HG03039 (cell line): ENCODE measurements around the gene ORAI3.

Source experiments
- ATAC-seq: cut with Tn5 transposase; IDR thresholded peaks from one replicate; pipeline ENCODE4 v1.9.1; 2021; ENCODE audit warnings: mild to moderate bottlenecking, moderate library complexity; ENCODE audit not compliant: unreplicated experiment

Gene ORAI3

GRCh38 chr16:30948667-30949649, at the start of gene ORAI3:
Gene ORAI3 (plus strand): TSS chr16:30949068. CDS start chr16:30949290, 222 bp downstream.
- peak; percentile 43 for ATAC-seq

GRCh38 chr16:30899794-30900193, 49.1 kb upstream of the ORAI3 start:
- no peak for ATAC-seq

GRCh38 chr16:30900588-30900987, 48.3 kb upstream of the ORAI3 start:
- ATAC-seq = no peak

- ATAC-seq = no peak
Measured at GRCh38 chr16:30901201-30902028, 47.5 kb upstream of the ORAI3 start.

GRCh38 chr16:30902029-30902972, 46.6 kb upstream of the ORAI3 start:
- ATAC-seq = peak; percentile 52

GRCh38 chr16:30903002-30903401, 45.9 kb upstream of the ORAI3 start:
- ATAC-seq = no peak

GRCh38 chr16:30903596-30903995, 45.3 kb upstream of the ORAI3 start:
- no peak for ATAC-seq

- no peak for ATAC-seq
Measured at GRCh38 chr16:30904114-30904780, 44.6 kb upstream of the ORAI3 start.

GRCh38 chr16:30907064-30907463, 41.8 kb upstream of the ORAI3 start:
- no peak for ATAC-seq

- ATAC-seq = no peak
Measured at GRCh38 chr16:30910427-30911029, 38.3 kb upstream of the ORAI3 start.

GRCh38 chr16:30912794-30913412, 36.0 kb upstream of the ORAI3 start:
- no peak for ATAC-seq

GRCh38 chr16:30914830-30915229, 34.0 kb upstream of the ORAI3 start:
- ATAC-seq = no peak

GRCh38 chr16:30918614-30919013, 30.3 kb upstream of the ORAI3 start:
- ATAC-seq = no peak

- ATAC-seq = no peak
Measured at GRCh38 chr16:30920891-30921290, 28.0 kb upstream of the ORAI3 start.

- no peak for ATAC-seq
Measured at GRCh38 chr16:30921459-30921747, 27.5 kb upstream of the ORAI3 start.

- peak; percentile 0 for ATAC-seq
Measured at GRCh38 chr16:30921748-30922419, 27.0 kb upstream of the ORAI3 start.

GRCh38 chr16:30922420-30922959, 26.4 kb upstream of the ORAI3 start:
- peak; percentile 64 for ATAC-seq

- peak; percentile 60 for ATAC-seq
Measured at GRCh38 chr16:30922960-30923535, 25.8 kb upstream of the ORAI3 start.
